ENCODE measurements around the gene TNNI2.

Gene TNNI2

GRCh38 chr11:1889941-1890855 is 51.4 kb downstream of the TNNI2 start:
- DNase-seq: no peak

Data from NCI-H510A treated with DMSO at 0.1 percent for 48 hours (cell line).